Gastrocnemius medialis (tissue), 4 donors: ENCODE results near the gene CEP112. TPM values are rescaled to one million over a fixed set of nuclear protein-coding genes. Genes with fewer than 3 reads are reported as not detected.

Source experiments
- ATAC-seq, 2 donors: fragments of 150-250 bp; one replicate each; pipeline ENCODE4 v1.9.1; 2016
- DNase-seq, 2 donors: peaks; one replicate each; pipeline ENCODE4 v3.0.0-alpha.2; 2019
- H3K27ac ChIP-seq, 4 donors: fragments of 200-600 bp; sonication (generic); 1 replicate in 1 of 4; 2 replicates in 3 of 4; pipeline ENCODE4 v1.5.1; 2016 to 2018; ENCODE audit warnings: mild to moderate bottlenecking in 2 of 4, moderate library complexity in 1 of 4
- H3K27me3 ChIP-seq, 3 donors: fragments of 200-600 bp; sonication (generic) in 2 of 3; 1 replicate in 1 of 3; 2 replicates in 2 of 3; pipeline versions ENCODE4 v1.5.1 to v1.6.0; 2016 to 2019; ENCODE audit warnings: mild to moderate bottlenecking in 1 of 3, moderate library complexity in 1 of 3
- H3K36me3 ChIP-seq, 2 donors: fragments of 200-600 bp; sonication (generic) in 1 of 2; one replicate each; pipeline ENCODE4 v1.5.1; 2017 to 2018
- H3K4me1 ChIP-seq, 2 donors: fragments of 200-600 bp; sonication (generic) in 1 of 2; one replicate each; pipeline ENCODE4 v1.5.1; 2016 to 2017; ENCODE audit warnings: mild to moderate bottlenecking in 2 of 2
- H3K4me3 ChIP-seq, 4 donors: fragments of 200-600 bp; sonication (generic) in 3 of 4; 1 replicate in 1 of 4; 2 replicates in 3 of 4; pipeline ENCODE4 v1.5.1; 2016 to 2019; ENCODE audit warnings: mild to moderate bottlenecking in 2 of 4
- H3K9me3 ChIP-seq, 3 donors: fragments of 200-600 bp; sonication (generic) in 2 of 3; 1 replicate in 1 of 3; 2 replicates in 2 of 3; pipeline ENCODE4 v1.5.1; 2016 to 2019
- POLR2A ChIP-seq, 2 donors: fragments of 450-650 bp; IDR thresholded peaks; one replicate each; pipeline ENCODE4 v1.6.1; 2017; ENCODE audit warnings: antibody characterized with exemption in 2 of 2, mild to moderate bottlenecking in 2 of 2, moderate library complexity in 2 of 2
- in situ Hi-C, 4 donors: fragments of 200-750 bp; cut with MboI; loops; one replicate each; pipeline versions ENCODE4 v1.15.0 to v1.8.0; 2017; ENCODE audit warnings: low sequenced_read_pairs in 4 of 4
- intact Hi-C: fragments of 100-400 bp; cut with DNase I; formaldehyde crosslinking; loops from one replicate; pipeline ENCODE4 v1.15.1; 2023; ENCODE audit warnings: low total_unique reads
- total RNA-seq, 4 donors: library from RNA; depleted of rRNA; stranded (reverse); fragments of >200 nt; gene quantifications; one replicate each; pipeline versions ENCODE4 v1.1.0 to v1.2.3, GENCODE V29; 2016
- TF ChIP-seq, protein P1 (sequence below), 5 experiments: fragments of 450-650 bp in 3 of 5; fragments of 200-600 bp in 2 of 5; sonication (generic) in 2 of 5; IDR thresholded peaks in 4 of 5; conservative IDR thresholded peaks in 1 of 5; 1 replicate in 4 of 5; 2 replicates in 1 of 5; pipeline ENCODE4 v1.5.1; 2016 to 2019; ENCODE audit warnings: antibody characterized with exemption in 5 of 5, mild to moderate bottlenecking in 3 of 5, moderate library complexity in 3 of 5

Gene CEP112
- total RNA-seq, 4 donors from 2014 or later, result 6.1 to 8.7 (median 7.1) TPM

DNA sequence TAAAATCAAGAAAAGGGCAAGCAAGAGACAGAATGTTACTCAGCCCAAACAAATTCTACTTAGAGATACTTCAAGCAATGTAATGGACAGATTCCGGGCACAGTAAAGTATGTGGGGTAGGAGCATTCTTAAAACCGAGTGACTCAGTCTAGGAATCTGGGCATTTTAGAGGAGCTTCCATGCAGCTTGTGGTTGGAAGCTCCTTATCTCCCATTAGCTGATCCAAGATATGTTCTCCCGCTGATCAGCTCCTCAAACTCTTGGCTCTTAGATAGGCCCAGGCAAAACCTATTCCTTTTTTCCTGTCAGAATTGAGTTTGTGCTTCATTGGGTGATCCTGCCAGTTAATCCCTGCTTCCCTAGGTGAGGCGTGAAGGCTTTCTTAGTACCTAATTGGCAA, 303.3 kb downstream of the CEP112 start:
- in situ Hi-C loops, result no loop called here
- DNase-seq, result no peak
- H3K27me3 ChIP-seq, result no peaks in the 10 kb centered on the region
- TF ChIP-seq POLR2A (IDR thresholded peaks at IDR 0.05), result no peak
- TF ChIP-seq, protein P1, sequence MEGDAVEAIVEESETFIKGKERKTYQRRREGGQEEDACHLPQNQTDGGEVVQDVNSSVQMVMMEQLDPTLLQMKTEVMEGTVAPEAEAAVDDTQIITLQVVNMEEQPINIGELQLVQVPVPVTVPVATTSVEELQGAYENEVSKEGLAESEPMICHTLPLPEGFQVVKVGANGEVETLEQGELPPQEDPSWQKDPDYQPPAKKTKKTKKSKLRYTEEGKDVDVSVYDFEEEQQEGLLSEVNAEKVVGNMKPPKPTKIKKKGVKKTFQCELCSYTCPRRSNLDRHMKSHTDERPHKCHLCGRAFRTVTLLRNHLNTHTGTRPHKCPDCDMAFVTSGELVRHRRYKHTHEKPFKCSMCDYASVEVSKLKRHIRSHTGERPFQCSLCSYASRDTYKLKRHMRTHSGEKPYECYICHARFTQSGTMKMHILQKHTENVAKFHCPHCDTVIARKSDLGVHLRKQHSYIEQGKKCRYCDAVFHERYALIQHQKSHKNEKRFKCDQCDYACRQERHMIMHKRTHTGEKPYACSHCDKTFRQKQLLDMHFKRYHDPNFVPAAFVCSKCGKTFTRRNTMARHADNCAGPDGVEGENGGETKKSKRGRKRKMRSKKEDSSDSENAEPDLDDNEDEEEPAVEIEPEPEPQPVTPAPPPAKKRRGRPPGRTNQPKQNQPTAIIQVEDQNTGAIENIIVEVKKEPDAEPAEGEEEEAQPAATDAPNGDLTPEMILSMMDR (IDR thresholded peaks at IDR 0.05 in 4 of 5, conservative IDR thresholded peaks at IDR 0.05 in 1 of 5), result no peak
- H3K9me3 ChIP-seq, result no peaks in the 10 kb centered on the region
- no peak for ATAC-seq
- intact Hi-C loops, result no loop called here
- H3K4me3 ChIP-seq, result no peak overlapping the region
- no peak overlapping the region for H3K27ac ChIP-seq
- H3K4me1 ChIP-seq, result no peaks in the 10 kb centered on the region
- H3K36me3 ChIP-seq, result no peaks in the 10 kb centered on the region

DNA sequence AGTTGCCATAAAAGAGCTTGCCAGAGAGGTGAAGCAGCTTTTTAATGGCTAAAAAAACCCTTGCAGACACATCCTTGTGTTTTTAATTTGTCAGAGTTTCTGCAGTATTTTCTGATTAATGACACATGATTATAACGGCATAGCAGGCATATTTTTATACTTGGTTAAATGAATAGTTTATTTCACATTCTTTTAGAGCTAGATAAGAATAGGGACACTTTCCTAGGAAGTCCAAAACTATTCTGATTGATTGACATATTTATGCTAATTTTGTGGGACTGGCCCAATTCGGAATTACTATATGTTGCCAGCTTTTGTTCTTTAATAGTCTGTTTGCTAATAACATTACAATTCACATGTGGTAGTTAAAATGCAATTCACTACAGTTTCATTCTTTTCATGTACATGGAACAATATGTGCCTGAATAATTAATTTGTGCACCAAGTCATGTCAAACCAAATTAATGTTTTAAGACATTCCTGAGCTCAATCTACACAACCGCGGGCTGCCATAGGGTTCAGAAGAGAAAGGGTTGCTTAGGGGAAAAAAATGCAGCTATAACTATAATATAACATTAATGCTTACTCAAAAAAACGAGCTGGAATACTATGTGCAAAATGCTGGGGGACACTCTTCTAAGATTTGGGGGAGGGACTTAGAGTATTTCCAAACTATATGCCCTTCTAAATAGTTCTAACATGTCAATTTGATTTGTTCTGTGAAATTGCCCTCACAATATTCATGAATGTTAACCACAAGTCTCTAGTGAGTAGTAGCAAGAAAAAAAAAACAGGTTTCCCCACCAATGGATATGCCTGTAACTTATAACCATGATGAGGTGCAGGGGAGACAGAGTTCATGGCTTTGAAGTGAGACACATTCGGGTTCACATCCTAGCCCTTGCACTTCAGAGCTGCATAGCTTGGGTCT, 305.4 kb downstream of the CEP112 start:
- no peaks in the 10 kb centered on the region for H3K27me3 ChIP-seq
- in situ Hi-C loops, result no loop called here
- no peak overlapping the region for H3K27ac ChIP-seq
- intact Hi-C loops, result no loop called here
- no peak for ATAC-seq
- no peak for DNase-seq
- H3K36me3 ChIP-seq, result no peaks in the 10 kb centered on the region
- TF ChIP-seq, protein P1 (IDR thresholded peaks at IDR 0.05 in 4 of 5, conservative IDR thresholded peaks at IDR 0.05 in 1 of 5), result no peak
- no peaks in the 10 kb centered on the region for H3K9me3 ChIP-seq
- no peaks in the 10 kb centered on the region for H3K4me1 ChIP-seq
- no peak overlapping the region for H3K4me3 ChIP-seq

DNA sequence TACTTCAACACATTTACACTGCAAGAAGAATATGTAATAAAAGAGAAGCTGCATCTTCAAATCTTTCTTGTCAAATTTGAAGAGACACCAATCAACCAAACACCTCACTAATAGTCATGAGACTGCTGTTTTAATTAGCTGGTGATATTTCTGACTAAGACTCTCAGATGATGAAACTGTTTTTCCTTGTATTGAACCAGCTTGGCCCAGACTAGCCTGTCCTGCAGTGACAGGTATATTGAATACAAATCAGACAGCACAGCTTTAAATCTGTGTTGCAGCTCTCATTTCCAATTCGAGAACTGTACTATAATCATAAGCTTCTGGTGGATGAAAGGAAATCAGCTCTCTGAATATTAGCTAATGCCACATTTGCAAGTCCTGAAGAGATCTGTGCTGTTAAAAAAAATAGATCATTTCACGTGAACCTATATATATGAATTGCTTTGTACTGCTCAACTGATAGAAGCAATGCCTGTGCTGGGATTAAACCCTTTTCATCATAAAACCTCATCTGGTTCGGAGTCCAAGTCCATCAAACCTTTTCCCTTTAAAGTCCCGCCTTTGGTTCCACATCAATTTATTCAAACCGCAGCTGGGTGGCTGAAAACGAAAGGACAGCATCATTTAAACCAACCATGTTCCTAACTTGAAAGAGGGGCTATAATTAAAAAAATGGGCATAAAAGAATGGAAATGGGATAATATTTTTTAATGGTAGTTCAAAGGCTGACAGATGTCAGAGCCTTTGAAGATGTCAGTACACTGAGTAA, 306.2 kb downstream of the CEP112 start:
- Histone ChIP-seq H3K4me3 (no peak overlapping the region), H3K9me3 (no peaks in the 10 kb centered on the region), H3K4me1 (no peaks in the 10 kb centered on the region), H3K27me3 (no peaks in the 10 kb centered on the region), H3K36me3 (no peaks in the 10 kb centered on the region), H3K27ac (no peak overlapping the region)
- in situ Hi-C loops (no loop called here), intact Hi-C loops (no loop called here)
- TF ChIP-seq, protein P1 (IDR thresholded peaks at IDR 0.05 in 4 of 5, conservative IDR thresholded peaks at IDR 0.05 in 1 of 5), result no peak
- ATAC-seq (no peak), DNase-seq (no peak)

DNA sequence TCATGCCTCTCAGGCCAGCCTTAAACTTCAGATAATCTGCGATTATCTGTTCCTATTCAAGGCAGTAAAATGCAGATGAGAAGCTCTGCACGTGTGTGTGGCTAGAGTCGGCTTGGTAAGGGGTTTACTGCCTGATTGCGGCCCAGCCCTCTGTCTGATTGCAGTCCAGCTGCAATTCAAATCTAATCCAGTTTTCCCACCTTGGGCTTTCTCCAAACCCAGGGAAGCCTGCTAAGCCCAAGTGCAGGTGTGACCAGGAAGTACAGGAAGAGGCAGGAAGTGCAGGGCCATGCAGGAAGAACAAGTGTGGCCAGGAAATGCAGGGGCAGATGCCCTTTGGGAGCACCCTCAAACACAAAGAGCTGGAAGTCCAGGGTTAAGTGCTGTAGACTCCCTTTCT, 314.9 kb downstream of the CEP112 start:
- intact Hi-C loops (no loop called here), in situ Hi-C loops (no loop called here)
- no peak for DNase-seq
- TF ChIP-seq POLR2A (IDR thresholded peaks at IDR 0.05), result no peak
- TF ChIP-seq, protein P1 (IDR thresholded peaks at IDR 0.05 in 4 of 5, conservative IDR thresholded peaks at IDR 0.05 in 1 of 5), result no peak
- Histone ChIP-seq H3K36me3 (no peaks in the 10 kb centered on the region), H3K27me3 (no peaks in the 10 kb centered on the region), H3K4me3 (no peak overlapping the region), H3K4me1 (no peaks in the 10 kb centered on the region), H3K27ac (no peak overlapping the region), H3K9me3 (no peaks in the 10 kb centered on the region)
- no peak for ATAC-seq
